Measurements from ENCODE around the gene CADM2. TPM values are rescaled to one million over a fixed set of nuclear protein-coding genes. Genes with fewer than 3 reads are reported as not detected.
A peak's percentile ranks its signal among the peaks of the same experiment; 100 is the strongest.

The CADM2 gene
- polyA plus RNA-seq, 1 donor from 2014 or later = 4.5 TPM

DNA sequence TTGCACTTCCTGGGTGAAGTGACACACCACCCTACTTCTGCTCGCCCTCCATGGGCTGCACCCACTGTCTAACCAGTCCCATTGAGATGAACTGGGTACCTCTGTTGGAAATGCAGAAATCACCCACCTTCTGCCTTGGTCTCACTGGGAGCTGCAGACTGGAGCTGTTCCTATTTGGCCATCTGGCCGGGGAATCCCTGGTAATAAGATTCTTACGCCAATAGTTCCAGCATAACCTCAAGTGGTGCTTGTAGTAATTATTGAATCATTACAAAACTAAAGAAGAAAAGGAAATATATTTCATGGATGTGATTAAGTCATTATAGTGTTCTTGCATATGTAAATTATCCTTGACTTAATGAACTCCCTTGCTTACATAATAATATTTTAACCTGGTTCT is 841.9 kb downstream of the CADM2 start:
- Histone ChIP-seq H4K20me1 (ENCODE audit: insufficient read depth) (no peaks in the 10 kb centered on the region), H3K27me3 (ENCODE audit: insufficient read depth, low read depth, low read length) (no peaks in the 10 kb centered on the region), H3K9me2 (ENCODE audit: insufficient read depth, low read length) (no peaks in the 10 kb centered on the region), H3K9me3 (ENCODE audit: low read length) (no peaks in the 10 kb centered on the region), H2AFZ (ENCODE audit: low read depth, low read length) (no peak overlapping the region), H3K79me2 (replicated peaks; ENCODE audit: insufficient read depth, low read length) (no peaks in the 10 kb centered on the region), H3K4me3 (ENCODE audit: low read length) (no peak overlapping the region), H3K4me2 (ENCODE audit: low read length) (no peak overlapping the region), H3K27ac (ENCODE audit: low read length) (no peak overlapping the region), H3F3A (ENCODE audit: insufficient read depth, low read length, poor library complexity, severe bottlenecking) (no peaks in the 10 kb centered on the region), H3K9ac (ENCODE audit: low read length) (no peak overlapping the region), H3K36me3 (ENCODE audit: insufficient read depth, low read length) (no peaks in the 10 kb centered on the region)
- TF ChIP-seq MXI1 (conservative IDR thresholded peaks at IDR 0.05; ENCODE audit: poor library complexity, severe bottlenecking) (no peak), TAF1 (IDR thresholded peaks at IDR 0.05; ENCODE audit: low read depth) (no peak), POLR2AphosphoS5 (IDR thresholded peaks at IDR 0.05) (no peak), SMC3 (conservative IDR thresholded peaks at IDR 0.05; ENCODE audit: poor library complexity) (no peak), EP300 (conservative IDR thresholded peaks at IDR 0.05; ENCODE audit: poor library complexity, severe bottlenecking) (no peak), EZH2 (IDR thresholded peaks at IDR 0.05; ENCODE audit: borderline replicate concordance, insufficient read depth, low read length, poor library complexity, severe bottlenecking) (no peak), RAD21 (conservative IDR thresholded peaks at IDR 0.05) (no peak)
- TF ChIP-seq, protein P1, sequence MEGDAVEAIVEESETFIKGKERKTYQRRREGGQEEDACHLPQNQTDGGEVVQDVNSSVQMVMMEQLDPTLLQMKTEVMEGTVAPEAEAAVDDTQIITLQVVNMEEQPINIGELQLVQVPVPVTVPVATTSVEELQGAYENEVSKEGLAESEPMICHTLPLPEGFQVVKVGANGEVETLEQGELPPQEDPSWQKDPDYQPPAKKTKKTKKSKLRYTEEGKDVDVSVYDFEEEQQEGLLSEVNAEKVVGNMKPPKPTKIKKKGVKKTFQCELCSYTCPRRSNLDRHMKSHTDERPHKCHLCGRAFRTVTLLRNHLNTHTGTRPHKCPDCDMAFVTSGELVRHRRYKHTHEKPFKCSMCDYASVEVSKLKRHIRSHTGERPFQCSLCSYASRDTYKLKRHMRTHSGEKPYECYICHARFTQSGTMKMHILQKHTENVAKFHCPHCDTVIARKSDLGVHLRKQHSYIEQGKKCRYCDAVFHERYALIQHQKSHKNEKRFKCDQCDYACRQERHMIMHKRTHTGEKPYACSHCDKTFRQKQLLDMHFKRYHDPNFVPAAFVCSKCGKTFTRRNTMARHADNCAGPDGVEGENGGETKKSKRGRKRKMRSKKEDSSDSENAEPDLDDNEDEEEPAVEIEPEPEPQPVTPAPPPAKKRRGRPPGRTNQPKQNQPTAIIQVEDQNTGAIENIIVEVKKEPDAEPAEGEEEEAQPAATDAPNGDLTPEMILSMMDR (IDR thresholded peaks at IDR 0.05; ENCODE audit: poor library complexity, severe bottlenecking) = no peak
- TF ChIP-seq, protein P2, sequence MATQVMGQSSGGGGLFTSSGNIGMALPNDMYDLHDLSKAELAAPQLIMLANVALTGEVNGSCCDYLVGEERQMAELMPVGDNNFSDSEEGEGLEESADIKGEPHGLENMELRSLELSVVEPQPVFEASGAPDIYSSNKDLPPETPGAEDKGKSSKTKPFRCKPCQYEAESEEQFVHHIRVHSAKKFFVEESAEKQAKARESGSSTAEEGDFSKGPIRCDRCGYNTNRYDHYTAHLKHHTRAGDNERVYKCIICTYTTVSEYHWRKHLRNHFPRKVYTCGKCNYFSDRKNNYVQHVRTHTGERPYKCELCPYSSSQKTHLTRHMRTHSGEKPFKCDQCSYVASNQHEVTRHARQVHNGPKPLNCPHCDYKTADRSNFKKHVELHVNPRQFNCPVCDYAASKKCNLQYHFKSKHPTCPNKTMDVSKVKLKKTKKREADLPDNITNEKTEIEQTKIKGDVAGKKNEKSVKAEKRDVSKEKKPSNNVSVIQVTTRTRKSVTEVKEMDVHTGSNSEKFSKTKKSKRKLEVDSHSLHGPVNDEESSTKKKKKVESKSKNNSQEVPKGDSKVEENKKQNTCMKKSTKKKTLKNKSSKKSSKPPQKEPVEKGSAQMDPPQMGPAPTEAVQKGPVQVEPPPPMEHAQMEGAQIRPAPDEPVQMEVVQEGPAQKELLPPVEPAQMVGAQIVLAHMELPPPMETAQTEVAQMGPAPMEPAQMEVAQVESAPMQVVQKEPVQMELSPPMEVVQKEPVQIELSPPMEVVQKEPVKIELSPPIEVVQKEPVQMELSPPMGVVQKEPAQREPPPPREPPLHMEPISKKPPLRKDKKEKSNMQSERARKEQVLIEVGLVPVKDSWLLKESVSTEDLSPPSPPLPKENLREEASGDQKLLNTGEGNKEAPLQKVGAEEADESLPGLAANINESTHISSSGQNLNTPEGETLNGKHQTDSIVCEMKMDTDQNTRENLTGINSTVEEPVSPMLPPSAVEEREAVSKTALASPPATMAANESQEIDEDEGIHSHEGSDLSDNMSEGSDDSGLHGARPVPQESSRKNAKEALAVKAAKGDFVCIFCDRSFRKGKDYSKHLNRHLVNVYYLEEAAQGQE (IDR thresholded peaks at IDR 0.05; ENCODE audit: borderline replicate concordance) = no peak

DNA sequence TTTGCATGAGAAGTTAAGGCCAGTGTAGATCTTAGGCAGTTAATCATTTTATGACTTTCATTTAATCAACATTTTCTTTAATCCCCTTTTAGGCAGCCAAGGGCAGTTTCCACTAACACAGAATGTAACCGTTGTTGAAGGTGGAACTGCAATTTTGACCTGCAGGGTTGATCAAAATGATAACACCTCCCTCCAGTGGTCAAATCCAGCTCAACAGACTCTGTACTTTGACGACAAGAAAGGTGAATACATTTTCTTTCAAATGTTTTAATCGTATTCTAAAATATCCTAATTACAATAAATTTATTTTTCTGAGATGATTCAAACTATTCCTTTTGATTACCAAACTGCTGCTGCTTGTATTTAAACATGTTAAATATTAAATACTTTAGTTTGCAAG is 843.2 kb downstream of the CADM2 start:
- no peaks in the 10 kb centered on the region for H3K9me2 ChIP-seq (ENCODE audit: insufficient read depth, low read length)
- H3K9ac ChIP-seq (ENCODE audit: low read length) = no peak overlapping the region
- no peaks in the 10 kb centered on the region for H3K36me3 ChIP-seq (ENCODE audit: insufficient read depth, low read length)
- H3K9me3 ChIP-seq (ENCODE audit: low read length) = no peaks in the 10 kb centered on the region
- H3K4me3 ChIP-seq (ENCODE audit: low read length) = no peak overlapping the region
- no peaks in the 10 kb centered on the region for H3K27me3 ChIP-seq (ENCODE audit: insufficient read depth, low read depth, low read length)
- H4K20me1 ChIP-seq (ENCODE audit: insufficient read depth) = no peaks in the 10 kb centered on the region
- TF ChIP-seq RAD21 (conservative IDR thresholded peaks at IDR 0.05) (peak; percentile 76), EP300 (conservative IDR thresholded peaks at IDR 0.05; ENCODE audit: poor library complexity, severe bottlenecking) (no peak), SMC3 (conservative IDR thresholded peaks at IDR 0.05; ENCODE audit: poor library complexity) (peak; percentile 71), EZH2 (IDR thresholded peaks at IDR 0.05; ENCODE audit: borderline replicate concordance, insufficient read depth, low read length, poor library complexity, severe bottlenecking) (no peak), TAF1 (IDR thresholded peaks at IDR 0.05; ENCODE audit: low read depth) (no peak), POLR2AphosphoS5 (IDR thresholded peaks at IDR 0.05) (no peak)
- TF ChIP-seq, protein P2 (IDR thresholded peaks at IDR 0.05; ENCODE audit: borderline replicate concordance) = no peak
- TF ChIP-seq, protein P1 (IDR thresholded peaks at IDR 0.05; ENCODE audit: poor library complexity, severe bottlenecking) = peak; percentile 64
- no peaks in the 10 kb centered on the region for H3K79me2 ChIP-seq (replicated peaks; ENCODE audit: insufficient read depth, low read length)
- H3K27ac ChIP-seq (ENCODE audit: low read length) = no peak overlapping the region
- no peak overlapping the region for H2AFZ ChIP-seq (ENCODE audit: low read depth, low read length)
- no peaks in the 10 kb centered on the region for H3F3A ChIP-seq (ENCODE audit: insufficient read depth, low read length, poor library complexity, severe bottlenecking)
- no peak overlapping the region for H3K4me2 ChIP-seq (ENCODE audit: low read length)

All from neural cell (in vitro differentiated cells).